GM18526 (cell line): Measurements from ENCODE around the gene RAP1GAP2.

Source experiments
- POLR2A ChIP-seq: IDR thresholded peaks from 3 replicates; pipeline ENCODE4 v1.6.1; 2011; ENCODE audit not compliant: insufficient read length; ENCODE audit errors: extremely low read depth

The RAP1GAP2 gene

GRCh38 chr17:2796164-2797125 lies at the start of gene RAP1GAP2:
TSS of gene RAP1GAP2 (plus strand) at chr17:2796438. CDS start at chr17:2796528, 90 bp downstream.
- no peak for TF ChIP-seq POLR2A

- no peak for TF ChIP-seq POLR2A
Observed at GRCh38 chr17:2749058-2749783, 47.0 kb upstream of the RAP1GAP2 start, which contains the start of gene CCDC92B. TSS of gene CCDC92B (minus strand) at chr17:2749652. CDS start at chr17:2735145, 14,507 bp downstream.

- TF ChIP-seq POLR2A = no peak
Observed at GRCh38 chr17:2749784-2750181, 46.5 kb upstream of the RAP1GAP2 start.

GRCh38 chr17:2750721-2751120 lies 45.5 kb upstream of the RAP1GAP2 start:
- TF ChIP-seq POLR2A = no peak

DNA sequence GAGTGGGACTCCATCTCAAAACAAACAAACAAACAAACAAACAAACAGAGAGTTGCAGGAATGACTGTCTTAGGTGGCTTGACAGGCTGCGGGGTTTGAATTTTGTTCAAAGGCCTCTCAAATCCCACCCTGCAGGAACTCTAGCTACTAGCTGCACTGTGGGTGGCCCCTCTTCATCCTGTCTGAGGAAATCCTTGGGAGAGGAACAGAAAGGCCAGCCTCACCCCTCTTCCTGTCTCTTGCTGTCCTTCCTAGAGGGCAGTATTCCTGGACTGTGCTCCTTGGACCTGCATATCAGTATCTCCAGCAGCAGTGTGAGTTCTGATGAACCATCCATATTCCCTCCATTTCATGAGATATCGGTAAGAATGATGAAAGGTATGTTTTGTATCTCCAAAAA lies 44.7 kb upstream of the RAP1GAP2 start:
- no peak for TF ChIP-seq POLR2A

- TF ChIP-seq POLR2A = no peak
Observed at GRCh38 chr17:2755891-2756724, 40.1 kb upstream of the RAP1GAP2 start.

DNA sequence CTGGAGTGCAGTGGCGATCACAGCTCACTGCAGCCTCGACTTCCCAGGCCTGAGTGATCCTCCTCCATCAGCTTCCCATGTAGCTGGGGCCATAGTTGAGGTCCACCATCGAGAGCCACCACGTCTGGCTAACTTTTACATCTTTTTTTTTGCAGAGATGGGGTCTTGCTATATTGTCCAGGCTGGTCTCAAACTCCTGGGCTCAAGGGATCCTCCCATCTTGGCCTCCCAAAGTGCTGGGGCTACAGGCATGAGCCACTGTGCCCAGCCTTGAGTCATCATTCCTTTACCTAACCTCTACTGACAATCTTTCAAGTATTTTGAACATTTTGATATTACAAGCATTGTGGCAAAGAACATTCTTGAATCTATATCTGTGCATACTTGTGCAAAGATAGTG lies 37.4 kb upstream of the RAP1GAP2 start:
- TF ChIP-seq POLR2A = no peak

- no peak for TF ChIP-seq POLR2A
Observed at GRCh38 chr17:2770129-2770528, 26.1 kb upstream of the RAP1GAP2 start.

GRCh38 chr17:2775206-2775605 lies 21.0 kb upstream of the RAP1GAP2 start:
- no peak for TF ChIP-seq POLR2A

- no peak for TF ChIP-seq POLR2A
Observed at GRCh38 chr17:2776589-2777241, 19.5 kb upstream of the RAP1GAP2 start.

DNA sequence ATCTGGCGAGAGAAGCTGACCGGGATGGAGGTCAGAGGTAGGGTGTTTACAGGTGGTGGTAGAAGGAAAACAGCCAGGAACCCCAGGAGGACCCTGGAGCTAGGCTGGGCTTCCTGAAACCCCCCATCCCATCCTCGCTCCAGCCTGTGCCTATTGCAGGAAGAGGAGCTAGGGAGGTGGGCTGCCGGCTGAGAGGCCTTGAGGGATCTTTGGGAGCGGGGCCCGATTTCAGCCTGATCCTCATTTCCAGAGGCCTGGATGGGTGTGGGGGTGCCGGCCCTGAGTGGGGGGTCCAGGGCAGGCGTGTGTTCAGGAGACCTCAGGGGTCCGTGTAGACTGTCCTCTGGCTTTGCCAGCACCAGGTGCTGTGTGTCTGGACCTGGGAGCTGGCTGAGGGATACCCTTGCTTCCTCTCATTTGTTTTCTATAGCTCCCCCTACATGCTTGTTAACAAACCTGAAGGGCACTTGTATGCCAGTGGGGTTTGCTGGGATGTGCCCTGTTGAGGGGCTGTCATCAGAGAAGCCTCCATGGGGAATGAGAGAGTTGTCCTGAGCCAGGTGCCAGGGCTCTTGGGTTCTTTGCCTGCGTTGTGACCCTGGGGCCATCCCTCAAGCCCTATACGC lies 18.9 kb upstream of the RAP1GAP2 start:
- no peak for TF ChIP-seq POLR2A

DNA sequence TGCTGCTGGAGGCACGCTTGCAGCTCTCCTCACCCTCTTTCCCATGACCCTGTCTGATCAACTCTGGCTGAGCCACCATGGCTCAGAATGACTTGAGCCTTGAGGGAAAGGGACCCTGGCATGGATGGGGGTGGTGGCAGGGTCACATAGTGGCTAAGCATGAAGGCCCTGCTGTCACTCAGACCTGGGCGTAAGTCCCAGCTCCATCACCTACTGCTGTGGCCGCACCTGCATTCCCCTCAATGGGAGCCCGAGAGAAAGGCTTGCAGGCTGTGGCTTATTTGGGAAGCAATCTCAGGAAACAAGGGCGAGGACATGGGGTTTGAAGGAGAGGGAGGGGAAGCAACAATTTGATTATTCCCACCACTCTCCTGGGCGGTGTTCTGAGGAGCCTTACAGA lies 17.7 kb upstream of the RAP1GAP2 start:
- TF ChIP-seq POLR2A = no peak

GRCh38 chr17:2779545-2779944 lies 16.7 kb upstream of the RAP1GAP2 start:
- TF ChIP-seq POLR2A = no peak

DNA sequence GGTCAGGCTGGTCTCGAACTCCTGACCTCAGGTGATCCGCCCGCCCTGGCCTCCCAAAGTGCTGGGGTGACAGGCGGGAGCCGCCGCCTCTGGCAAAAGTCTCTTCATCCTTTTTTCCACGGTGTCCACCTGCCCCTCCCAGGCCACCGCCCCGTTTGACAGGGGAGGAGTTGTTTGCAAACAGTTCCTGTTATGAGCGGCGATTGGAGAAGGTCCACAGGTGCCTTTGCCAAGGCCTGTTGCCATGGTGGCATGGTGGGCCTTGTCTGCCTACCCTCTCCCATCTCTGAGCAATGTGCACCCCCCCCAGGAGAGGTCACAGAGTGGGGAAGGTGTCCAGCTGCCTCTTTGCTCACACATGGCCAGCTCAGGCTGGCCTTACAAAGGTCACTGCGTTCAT lies 16.0 kb upstream of the RAP1GAP2 start:
- no peak for TF ChIP-seq POLR2A
